ENCODE measurements around the gene CXorf49B. TPM values are rescaled to one million over a fixed set of nuclear protein-coding genes. Genes with fewer than 3 reads are reported as not detected.

CXorf49B gene
- total and polyA plus RNA-seq, 10 of the 15 experiments (the other 5 are each of a cell fraction or from before 2014, with no cell fraction given), result not detected

GRCh38 chrX:71814123-71814912 is 51.2 kb downstream of the CXorf49B start:
- H3K27me3 ChIP-seq (replicated peaks in 1 of 2; ENCODE audit: control insufficient read depth in 2 of 2, insufficient read depth in 2 of 2, low read length in 1 of 2), result no peaks in the 10 kb centered on the region
- no peak for FAIRE-seq
- no peak overlapping the region for H3K4me3 ChIP-seq
- H3K79me2 ChIP-seq (ENCODE audit: control insufficient read depth, insufficient read depth, low read length), result no peaks in the 10 kb centered on the region
- no peaks in the 10 kb centered on the region for H4K20me1 ChIP-seq (ENCODE audit: control insufficient read depth, insufficient read depth)
- H3K4me1 ChIP-seq (ENCODE audit: control insufficient read depth, insufficient read depth, low read length), result no peaks in the 10 kb centered on the region
- no peaks in the 10 kb centered on the region; the same call in 2 of the 3 replicates for H3K9me3 ChIP-seq (replicated peaks; ENCODE audit: control insufficient read depth, insufficient read depth, low read length)
- SMC1A ChIA-PET (ENCODE audit: uncharacterized antibody, unreplicated experiment), result no interaction called here
- no peak overlapping the region for H2AFZ ChIP-seq (ENCODE audit: control insufficient read depth, low read depth, low read length)
- H3K36me3 ChIP-seq (ENCODE audit: control insufficient read depth in 2 of 2, insufficient read depth in 2 of 2, low read length in 1 of 2), result no peaks in the 10 kb centered on the region
- no peak for ATAC-seq
- POLR2A ChIA-PET, result no interaction called here
- RAD21 ChIA-PET (ENCODE audit: unreplicated experiment), result no interaction called here
- intact Hi-C loops (cut with micrococcal nuclease; ENCODE audit: unreplicated experiment), result no loop called here
- in situ Hi-C loops (cut with MboI), result no loop called here
- H3K27ac ChIP-seq (ENCODE audit: control insufficient read depth, insufficient read depth), result no peak overlapping the region
- no peak overlapping the region for H3K4me2 ChIP-seq (ENCODE audit: control insufficient read depth, insufficient read depth)
- CTCF ChIA-PET, result no interaction called here
- 55% methylated on average over 24 of the region's 25 CpGs for WGBS (ENCODE audit: insufficient coverage, insufficient replicate concordance, low lambda C conversion rate, missing lambda C conversion rate)
- H3K9ac ChIP-seq (ENCODE audit: control insufficient read depth, insufficient read depth, low read length), result no peak overlapping the region
- no peak for DNase-seq (ENCODE audit: low read depth, low spot score)
- no TSS peak for BruUV-seq (replicated peaks)
- TF ChIP-seq SUZ12 (IDR thresholded peaks at IDR 0.05; ENCODE audit: unreplicated experiment) (no peak), EP300 (IDR thresholded peaks at IDR 0.05; ENCODE audit: borderline replicate concordance in 1 of 2, control insufficient read depth in 1 of 2, low read depth in 2 of 2, low read length in 2 of 2) (no peak), ZNF622 (IDR thresholded peaks at IDR 0.05) (no peak), SMAD5 (IDR thresholded peaks at IDR 0.05; ENCODE audit: low read depth) (no peak), ZBED1 (IDR thresholded peaks at IDR 0.05; ENCODE audit: borderline replicate concordance) (no peak), ZBTB33 (IDR thresholded peaks at IDR 0.05) (no peak), IKZF2 (IDR thresholded peaks at IDR 0.05) (no peak), NR2C2 (IDR thresholded peaks at IDR 0.05; ENCODE audit: borderline replicate concordance, control insufficient read depth, insufficient read length, low read depth) (no peak), BACH1 (IDR thresholded peaks at IDR 0.05; ENCODE audit: borderline replicate concordance) (no peak), RCOR1 (conservative IDR thresholded peaks at IDR 0.05; ENCODE audit: low read depth, low read length) (no peak), JUNB (IDR thresholded peaks at IDR 0.05) (no peak), USF2 (IDR thresholded peaks at IDR 0.05; ENCODE audit: borderline replicate concordance, low read depth, low read length) (no peak)

All from GM12878 (cell line).